ENCODE results near the gene XRCC4.

The XRCC4 gene

DNA sequence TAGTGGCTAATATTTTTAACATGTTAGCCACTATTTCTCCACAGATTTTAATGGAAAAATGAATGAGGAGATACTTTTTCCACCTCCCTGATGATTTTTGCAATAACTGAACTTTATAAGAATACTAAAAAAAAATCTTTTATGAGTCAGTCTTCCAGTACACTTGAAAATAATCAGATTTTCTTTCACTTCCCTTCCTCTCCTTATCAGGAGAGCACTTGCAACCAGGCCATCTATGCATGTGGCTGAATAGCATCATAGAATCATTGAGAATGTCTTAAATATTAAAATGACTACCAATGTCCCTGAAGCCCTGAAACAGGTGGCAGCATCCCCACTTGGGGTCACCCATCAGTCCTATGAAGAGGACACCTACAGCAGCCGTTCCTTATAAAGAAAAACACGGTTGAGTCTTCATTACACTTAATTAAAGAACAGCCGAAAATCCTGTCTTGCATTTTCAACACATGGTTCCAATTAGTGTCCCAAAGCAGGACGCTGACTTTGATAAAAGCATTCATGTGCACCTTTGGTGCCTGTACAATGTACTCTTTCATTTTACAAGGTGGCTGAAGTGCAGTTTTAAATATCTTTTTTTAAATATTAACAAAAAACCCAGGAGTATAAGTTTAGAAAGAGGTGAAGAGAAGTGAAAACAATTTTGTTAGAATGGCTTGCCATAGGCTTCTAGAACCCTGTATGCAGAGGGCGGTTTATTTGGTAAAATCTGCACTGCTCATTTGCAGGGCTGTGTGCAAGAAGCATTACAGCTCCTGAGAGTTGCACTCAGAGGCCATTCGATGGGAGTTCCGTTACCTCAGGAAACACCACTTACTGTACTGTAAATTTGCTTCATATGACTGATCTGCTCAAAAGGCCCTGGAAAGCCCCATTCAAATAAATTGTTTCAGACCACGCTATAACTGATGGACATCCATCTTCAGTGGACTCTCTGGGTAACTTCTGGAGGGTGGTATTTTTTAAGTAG is 287.3 kb downstream of the XRCC4 start:
- no peak for DNase-seq (ENCODE audit: low read depth in 2 of 2)
- TF ChIP-seq, protein P1, sequence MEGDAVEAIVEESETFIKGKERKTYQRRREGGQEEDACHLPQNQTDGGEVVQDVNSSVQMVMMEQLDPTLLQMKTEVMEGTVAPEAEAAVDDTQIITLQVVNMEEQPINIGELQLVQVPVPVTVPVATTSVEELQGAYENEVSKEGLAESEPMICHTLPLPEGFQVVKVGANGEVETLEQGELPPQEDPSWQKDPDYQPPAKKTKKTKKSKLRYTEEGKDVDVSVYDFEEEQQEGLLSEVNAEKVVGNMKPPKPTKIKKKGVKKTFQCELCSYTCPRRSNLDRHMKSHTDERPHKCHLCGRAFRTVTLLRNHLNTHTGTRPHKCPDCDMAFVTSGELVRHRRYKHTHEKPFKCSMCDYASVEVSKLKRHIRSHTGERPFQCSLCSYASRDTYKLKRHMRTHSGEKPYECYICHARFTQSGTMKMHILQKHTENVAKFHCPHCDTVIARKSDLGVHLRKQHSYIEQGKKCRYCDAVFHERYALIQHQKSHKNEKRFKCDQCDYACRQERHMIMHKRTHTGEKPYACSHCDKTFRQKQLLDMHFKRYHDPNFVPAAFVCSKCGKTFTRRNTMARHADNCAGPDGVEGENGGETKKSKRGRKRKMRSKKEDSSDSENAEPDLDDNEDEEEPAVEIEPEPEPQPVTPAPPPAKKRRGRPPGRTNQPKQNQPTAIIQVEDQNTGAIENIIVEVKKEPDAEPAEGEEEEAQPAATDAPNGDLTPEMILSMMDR (IDR thresholded peaks at IDR 0.05; ENCODE audit: low read depth, low read length), result no peak
- no peak overlapping the region for H3K4me3 ChIP-seq (replicated peaks in 1 of 2; ENCODE audit: low read depth in 2 of 2, low read length in 2 of 2)

DNA sequence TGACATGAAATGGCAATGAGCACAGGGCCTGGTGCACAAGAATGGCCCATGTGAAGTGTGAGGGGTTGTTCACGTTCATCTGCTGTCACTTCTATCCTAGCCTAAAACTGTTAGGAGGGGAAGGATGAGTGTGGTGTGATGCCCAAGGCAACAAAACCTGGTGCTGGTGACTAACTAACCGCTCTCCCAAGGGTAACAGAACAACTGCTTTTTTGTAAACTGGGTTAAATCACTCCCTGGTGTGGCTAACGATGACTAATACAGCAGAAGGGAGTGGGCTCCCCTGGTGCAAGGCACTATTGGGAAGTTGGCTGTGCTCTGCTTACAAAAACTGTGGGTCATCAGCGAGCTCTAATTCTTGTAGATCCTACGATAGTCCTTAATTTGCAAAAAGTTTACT is 291.0 kb downstream of the XRCC4 start:
- DNase-seq (ENCODE audit: low read depth in 2 of 2), result peak; percentile 35 to 87
- TF ChIP-seq, protein P1 (IDR thresholded peaks at IDR 0.05; ENCODE audit: low read depth, low read length), result no peak
- H3K4me3 ChIP-seq (replicated peaks in 1 of 2; ENCODE audit: low read depth in 2 of 2, low read length in 2 of 2), result no peak overlapping the region

DNA sequence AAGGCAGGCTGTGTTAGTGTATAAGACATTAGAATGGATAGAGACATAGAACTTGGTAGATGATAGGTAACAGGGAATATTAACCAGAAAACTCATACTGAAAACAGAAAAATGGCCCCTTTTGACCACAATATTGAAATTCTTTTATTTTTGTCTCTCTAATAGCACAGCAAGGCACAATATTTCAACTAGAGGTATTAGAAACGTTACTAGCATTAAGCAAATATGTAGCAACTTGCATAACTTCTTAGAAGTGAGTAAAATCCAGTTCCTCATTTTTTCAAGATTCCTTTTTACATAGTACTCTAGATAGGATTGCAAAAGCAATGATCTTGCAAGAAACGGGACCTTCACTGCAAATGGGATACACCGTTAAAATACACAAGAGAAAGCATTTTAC is 291.5 kb downstream of the XRCC4 start:
- TF ChIP-seq, protein P1 (IDR thresholded peaks at IDR 0.05; ENCODE audit: low read depth, low read length), result no peak
- peak; percentile 21 for DNase-seq (ENCODE audit: low read depth in 2 of 2)
- H3K4me3 ChIP-seq (replicated peaks in 1 of 2; ENCODE audit: low read depth in 2 of 2, low read length in 2 of 2), result no peak overlapping the region

DNA sequence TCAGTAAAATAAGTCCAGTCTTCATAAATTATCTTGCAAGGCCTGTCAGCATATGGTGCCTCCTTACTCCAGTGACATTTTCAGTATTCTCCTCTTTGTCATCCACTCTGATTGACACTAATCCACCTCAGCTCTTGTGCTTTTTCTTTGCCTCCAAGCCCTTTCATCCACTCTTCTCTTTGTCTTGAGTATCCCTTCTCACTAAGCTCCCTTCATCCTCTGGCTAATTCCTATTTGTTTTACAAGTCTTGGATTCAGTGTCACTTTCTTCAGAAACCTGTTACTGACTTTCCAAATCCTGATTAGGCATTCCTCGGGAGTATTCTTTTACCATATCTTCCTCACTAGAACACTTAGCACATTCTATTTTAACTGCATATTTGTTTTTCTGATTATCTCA is 293.6 kb downstream of the XRCC4 start:
- TF ChIP-seq, protein P1 (IDR thresholded peaks at IDR 0.05; ENCODE audit: low read depth, low read length), result no peak
- H3K4me3 ChIP-seq (replicated peaks in 1 of 2; ENCODE audit: low read depth in 2 of 2, low read length in 2 of 2), result no peak overlapping the region
- no peak for DNase-seq (ENCODE audit: low read depth in 2 of 2)

DNA sequence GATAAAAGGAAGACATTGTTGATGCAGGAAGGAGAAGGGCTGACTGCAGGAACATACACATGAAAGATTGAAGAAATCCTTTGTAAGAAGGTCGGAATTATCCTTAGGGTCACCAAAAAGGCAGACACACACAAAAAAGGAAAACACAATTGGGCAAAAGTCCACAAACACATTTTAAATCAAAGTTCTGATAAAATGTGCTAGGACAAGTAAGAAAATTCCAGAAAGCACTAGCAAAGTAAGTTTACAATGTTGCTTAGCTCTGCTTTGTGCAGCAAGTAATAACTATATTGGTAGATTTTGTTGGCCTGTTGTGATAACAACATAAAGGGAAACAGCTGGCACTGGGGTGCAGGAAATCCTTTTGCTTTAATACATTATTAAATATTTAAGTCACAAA is 294.4 kb downstream of the XRCC4 start:
- no peak for DNase-seq (ENCODE audit: low read depth in 2 of 2)
- H3K4me3 ChIP-seq (replicated peaks in 1 of 2; ENCODE audit: low read depth in 2 of 2, low read length in 2 of 2), result no peak overlapping the region
- TF ChIP-seq, protein P1 (IDR thresholded peaks at IDR 0.05; ENCODE audit: low read depth, low read length), result no peak

DNA sequence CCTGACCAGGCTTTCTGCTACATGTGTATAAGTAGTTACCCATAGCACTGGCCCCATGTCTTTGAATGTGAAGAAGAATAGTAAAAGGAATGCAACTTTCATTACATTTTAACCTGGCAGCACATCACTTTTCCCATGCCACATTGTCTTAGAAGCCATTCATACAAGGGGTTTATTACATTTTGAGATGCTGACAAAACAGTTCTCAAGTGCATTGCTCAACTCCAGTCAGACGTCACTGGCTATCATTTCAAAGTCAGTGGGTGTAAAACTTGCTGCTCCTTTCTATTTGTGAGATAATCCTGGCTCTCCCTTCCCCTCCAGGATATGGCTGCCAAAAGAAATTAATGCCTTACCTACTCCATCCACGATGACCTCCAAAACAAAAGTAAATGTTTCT is 297.2 kb downstream of the XRCC4 start:
- TF ChIP-seq, protein P1 (IDR thresholded peaks at IDR 0.05; ENCODE audit: low read depth, low read length), result no peak
- no peak overlapping the region for H3K4me3 ChIP-seq (replicated peaks in 1 of 2; ENCODE audit: low read depth in 2 of 2, low read length in 2 of 2)
- peak; percentile 73 to 92 for DNase-seq (ENCODE audit: low read depth in 2 of 2)
